OCI-M2 (cell line): ENCODE results near the gene PGC.

Experiments used
- DNase-seq: peaks from one replicate; lab custom pipeline; 2025; ENCODE audit not compliant: unreplicated experiment; lab: John Stamatoyannopoulos, UW

The PGC gene

GRCh38 chr6:41715795-41716515 is 31.2 kb downstream of the PGC start:
- DNase-seq, result no peak

GRCh38 chr6:41714556-41715273 is 32.5 kb downstream of the PGC start:
- DNase-seq, result no peak

GRCh38 chr6:41713650-41714291 is 33.4 kb downstream of the PGC start:
- DNase-seq, result no peak

- no peak for DNase-seq
Observed at GRCh38 chr6:41713159-41713649, 34.0 kb downstream of the PGC start.

GRCh38 chr6:41712651-41713103 is 34.5 kb downstream of the PGC start:
- DNase-seq, result no peak

GRCh38 chr6:41711323-41712038 is 35.7 kb downstream of the PGC start:
- DNase-seq, result no peak

GRCh38 chr6:41709375-41709774 is 37.8 kb downstream of the PGC start:
- DNase-seq, result no peak

GRCh38 chr6:41708856-41709255 is 38.3 kb downstream of the PGC start:
- DNase-seq, result no peak

GRCh38 chr6:41707565-41708200 is 39.5 kb downstream of the PGC start:
- DNase-seq, result no peak

GRCh38 chr6:41706876-41707564 is 40.2 kb downstream of the PGC start:
- DNase-seq, result no peak

- no peak for DNase-seq
Observed at GRCh38 chr6:41705996-41706835, 41.0 kb downstream of the PGC start.

- DNase-seq, result no peak
Observed at GRCh38 chr6:41705311-41705995, 41.7 kb downstream of the PGC start.

- no peak for DNase-seq
Observed at GRCh38 chr6:41704656-41705310, 42.4 kb downstream of the PGC start.

GRCh38 chr6:41704028-41704427 is 43.2 kb downstream of the PGC start:
- DNase-seq, result no peak

GRCh38 chr6:41702771-41703494 is 44.3 kb downstream of the PGC start:
- no peak for DNase-seq

GRCh38 chr6:41702089-41702745 is 45.0 kb downstream of the PGC start:
- DNase-seq, result no peak
